ENCODE measurements around the gene KRTAP10-6. TPM values are rescaled to one million over a fixed set of nuclear protein-coding genes. Genes with fewer than 3 reads are reported as not detected.
"Not testable (repeated sequence)": the region's sequence is repeated elsewhere in the genome, so short reads cannot be mapped to it uniquely, and the experiment has no call there.

The KRTAP10-6 gene
- polyA plus RNA-seq, 1 of the 3 experiments (the other 2 are of a cell fraction): not detected

GRCh38 chr21:44582055-44582454 is 10.2 kb downstream of the KRTAP10-6 start:
- no peaks in the 10 kb centered on the region for H4K20me1 ChIP-seq (ENCODE audit: insufficient read depth)
- H3K27me3 ChIP-seq (ENCODE audit: insufficient read depth): peaks cover 6% of the 10 kb centered on the region; the same call in 1 of the 2 replicates
- ChIA-PET POLR2A (no interaction called here), CTCF (no interaction called here)
- TF ChIP-seq MXI1 (IDR thresholded peaks at IDR 0.05; ENCODE audit: low read depth, low read length) (peak; percentile 52; the same call in 1 of the 2 replicates), SIN3A (IDR thresholded peaks at IDR 0.05; ENCODE audit: borderline replicate concordance, low read depth, low read length) (no peak), GATA2 (CRISPR knock-in tag; IDR thresholded peaks at IDR 0.05) (peak; percentile 22; the same call in 1 of the 2 replicates)
- no peaks in the 10 kb centered on the region for H3K36me3 ChIP-seq (replicated peaks in 1 of 2; ENCODE audit: control insufficient read depth in 1 of 2, insufficient read depth in 2 of 2, low read length in 1 of 2)
- DNase-seq: no peak
- no peaks in the 10 kb centered on the region for H3F3A ChIP-seq (replicated peaks; ENCODE audit: insufficient read depth)
- no peaks in the 10 kb centered on the region for H3K79me2 ChIP-seq (ENCODE audit: insufficient read depth)
- peaks cover 0 to 10% of the 10 kb centered on the region in 2 experiments; a peak in 1 of 4 replicates for H3K4me1 ChIP-seq (ENCODE audit: control insufficient read depth in 1 of 2, insufficient read depth in 2 of 2, low read depth in 1 of 2, low read length in 1 of 2)
- no peaks in the 10 kb centered on the region for H3K9me3 ChIP-seq
- no peak overlapping the region for H2AFZ ChIP-seq (ENCODE audit: low read depth)
- no peak overlapping the region for H3K27ac ChIP-seq (ENCODE audit: low read depth in 2 of 2, low read length in 1 of 2)
- 3% methylated on average over 10 of the region's 15 CpGs for WGBS (ENCODE audit: low lambda C conversion rate)
- H3K4me2 ChIP-seq: no peak overlapping the region
- H3K9me2 ChIP-seq: no peaks in the 10 kb centered on the region
- H3K9ac ChIP-seq: no peak overlapping the region
- H3K4me3 ChIP-seq (ENCODE audit: low read depth in 2 of 2, low read length in 1 of 2): no peak overlapping the region; a peak in 1 of 4 replicates

DNA sequence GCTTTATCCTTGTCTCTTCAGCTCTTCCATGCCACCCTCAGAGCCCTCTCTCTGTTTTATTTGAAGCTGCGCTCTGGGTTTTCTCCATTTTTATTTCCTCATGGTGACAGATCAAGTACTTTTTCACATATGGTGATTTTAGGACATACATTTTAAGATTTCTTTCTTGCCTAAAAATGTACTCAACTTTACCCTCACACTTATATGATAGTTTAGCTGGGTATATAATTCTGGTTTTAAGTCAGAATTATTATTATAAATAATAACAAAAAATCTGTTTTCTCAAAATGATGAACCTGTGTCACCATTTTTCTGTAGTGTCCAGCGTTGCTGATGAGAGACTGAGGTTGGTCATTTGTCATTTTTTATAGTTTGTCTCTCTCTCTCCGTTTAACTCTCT is 11.1 kb downstream of the KRTAP10-6 start:
- no peaks in the 10 kb centered on the region for H4K20me1 ChIP-seq (ENCODE audit: insufficient read depth)
- no peaks in the 10 kb centered on the region for H3K79me2 ChIP-seq (ENCODE audit: insufficient read depth)
- H3K9me3 ChIP-seq: no peaks in the 10 kb centered on the region
- no peak overlapping the region for H3K4me3 ChIP-seq (ENCODE audit: low read depth in 2 of 2, low read length in 1 of 2)
- CTCF ChIA-PET: interaction anchor here (1.1 kb wide), 2 partner anchors 15 to 212 kb away, joined by 3 to 5 read pairs; no protein-coding TSS in a partner anchor
- H3K9me2 ChIP-seq: no peaks in the 10 kb centered on the region
- peaks cover 8% of the 10 kb centered on the region; the same call in 1 of the 2 replicates for H3K27me3 ChIP-seq (ENCODE audit: insufficient read depth)
- WGBS (ENCODE audit: low lambda C conversion rate): 31% methylated on average over 3 of the region's 3 CpGs
- TF ChIP-seq SMC3 (IDR thresholded peaks at IDR 0.05; ENCODE audit: low read depth, low read length): no peak
- H2AFZ ChIP-seq (ENCODE audit: low read depth): no peak overlapping the region
- POLR2A ChIA-PET: no interaction called here
- no peak for DNase-seq
- H3K36me3 ChIP-seq (replicated peaks in 1 of 2; ENCODE audit: control insufficient read depth in 1 of 2, insufficient read depth in 2 of 2, low read length in 1 of 2): no peaks in the 10 kb centered on the region
- no peak overlapping the region for H3K27ac ChIP-seq (ENCODE audit: low read depth in 2 of 2, low read length in 1 of 2)
- H3F3A ChIP-seq (replicated peaks; ENCODE audit: insufficient read depth): no peaks in the 10 kb centered on the region
- H3K9ac ChIP-seq: no peak overlapping the region
- H3K4me1 ChIP-seq (ENCODE audit: control insufficient read depth in 1 of 2, insufficient read depth in 2 of 2, low read depth in 1 of 2, low read length in 1 of 2): peaks cover 0 to 10% of the 10 kb centered on the region in 2 experiments; a peak in 1 of 4 replicates
- H3K4me2 ChIP-seq: no peak overlapping the region

DNA sequence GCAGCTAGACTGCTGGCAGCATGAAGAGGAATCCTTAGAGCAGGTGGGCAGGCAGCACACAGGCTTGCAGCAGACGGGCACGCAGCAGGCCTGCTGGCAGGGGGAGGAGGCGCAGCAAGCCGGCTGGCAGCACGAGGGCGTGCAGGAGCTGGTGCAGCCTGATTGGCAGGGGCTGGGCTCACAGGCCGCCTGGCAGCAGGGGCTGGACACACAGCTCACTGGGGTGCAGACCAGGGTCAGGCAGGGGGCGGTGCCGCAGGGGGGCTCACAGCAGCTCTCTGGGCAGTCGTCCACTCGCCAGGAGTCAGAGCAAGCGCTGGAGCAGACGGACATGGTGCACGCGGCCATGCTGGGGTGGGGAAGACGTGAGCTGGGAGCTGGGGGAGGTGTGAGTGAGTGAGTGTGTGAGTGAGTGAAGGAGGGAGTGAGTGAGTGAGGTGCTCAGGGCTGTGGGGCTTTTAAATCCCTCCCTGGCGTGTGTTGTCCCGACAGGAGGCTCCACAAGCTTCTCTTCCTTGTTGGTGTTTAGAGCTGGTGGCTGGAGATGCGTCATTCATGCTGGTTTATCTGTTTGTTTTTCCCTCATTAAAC is 12.0 kb downstream of the KRTAP10-6 start, which contains the start of gene KRTAP10-5:
Gene KRTAP10-5, minus strand, starts transcription at position 374 of the 591 bp plus-strand sequence. Its CDS starts 26 bp downstream, at position 348.
- H3K79me2 ChIP-seq (ENCODE audit: insufficient read depth); H3K36me3 ChIP-seq (replicated peaks in 1 of 2; ENCODE audit: control insufficient read depth in 1 of 2, insufficient read depth in 2 of 2, low read length in 1 of 2); H4K20me1 ChIP-seq (ENCODE audit: insufficient read depth); H3K9ac ChIP-seq; DNase-seq; H3K4me1 ChIP-seq (ENCODE audit: control insufficient read depth in 1 of 2, insufficient read depth in 2 of 2, low read depth in 1 of 2, low read length in 1 of 2); H3K9me3 ChIP-seq; H3K27ac ChIP-seq (ENCODE audit: low read depth in 2 of 2, low read length in 1 of 2); H3K4me2 ChIP-seq; H3F3A ChIP-seq (replicated peaks; ENCODE audit: insufficient read depth); POLR2A ChIA-PET; H2AFZ ChIP-seq (ENCODE audit: low read depth); H3K9me2 ChIP-seq: not testable (repeated sequence)
- WGBS (ENCODE audit: low lambda C conversion rate): 20% methylated on average over 10 of the region's 19 CpGs
- H3K4me3 ChIP-seq (ENCODE audit: low read depth in 2 of 2, low read length in 1 of 2): peak within 1 kb of the TSS in 1 of 2 experiments; percentile 8; a peak in 1 of 4 replicates
- CTCF ChIA-PET: interaction anchor here (1.1 kb wide), 2 partner anchors 16 to 213 kb away, joined by 3 to 5 read pairs; no protein-coding TSS in a partner anchor
- peaks cover 12% of the 10 kb centered on the region; the same call in 1 of the 2 replicates for H3K27me3 ChIP-seq (ENCODE audit: insufficient read depth)

GRCh38 chr21:44579833-44580144 is 12.5 kb downstream of the KRTAP10-6 start:
- peaks cover 0 to 10% of the 10 kb centered on the region in 2 experiments; a peak in 1 of 4 replicates for H3K4me1 ChIP-seq (ENCODE audit: control insufficient read depth in 1 of 2, insufficient read depth in 2 of 2, low read depth in 1 of 2, low read length in 1 of 2)
- ChIA-PET POLR2A (no interaction called here), CTCF (interaction anchor here (1.1 kb wide), 2 partner anchors 17 to 213 kb away, joined by 3 to 5 read pairs; no protein-coding TSS in a partner anchor)
- no peaks in the 10 kb centered on the region for H3K79me2 ChIP-seq (ENCODE audit: insufficient read depth)
- H4K20me1 ChIP-seq (ENCODE audit: insufficient read depth): no peaks in the 10 kb centered on the region
- H3K27ac ChIP-seq (ENCODE audit: low read depth in 2 of 2, low read length in 1 of 2): no peak overlapping the region
- no peak overlapping the region for H2AFZ ChIP-seq (ENCODE audit: low read depth)
- no peak overlapping the region for H3K4me2 ChIP-seq
- H3K27me3 ChIP-seq (ENCODE audit: insufficient read depth): peaks cover 17% of the 10 kb centered on the region; the same call in 1 of the 2 replicates
- no peak for TF ChIP-seq RAD21 (IDR thresholded peaks at IDR 0.05; ENCODE audit: low read length)
- TF ChIP-seq RXRA (IDR thresholded peaks at IDR 0.05; ENCODE audit: borderline replicate concordance, low read depth): no peak
- H3K36me3 ChIP-seq (replicated peaks in 1 of 2; ENCODE audit: control insufficient read depth in 1 of 2, insufficient read depth in 2 of 2, low read length in 1 of 2): no peaks in the 10 kb centered on the region
- H3K4me3 ChIP-seq (ENCODE audit: low read depth in 2 of 2, low read length in 1 of 2): no peak overlapping the region
- DNase-seq: no peak
- H3K9ac ChIP-seq: no peak overlapping the region
- no peaks in the 10 kb centered on the region for H3K9me3 ChIP-seq
- no peaks in the 10 kb centered on the region for H3F3A ChIP-seq (replicated peaks; ENCODE audit: insufficient read depth)
- no peaks in the 10 kb centered on the region for H3K9me2 ChIP-seq
- WGBS (ENCODE audit: low lambda C conversion rate): 8% methylated on average over 7 of the region's 7 CpGs
